DMS153 treated with DMSO at 0.1 percent for 48 hours (cell line): ENCODE results near the gene CORO7.
A peak's percentile ranks its signal among the peaks of the same experiment; 100 is the strongest.

ENCODE experiments used
- DNase-seq: peaks from one replicate; lab custom pipeline; 2025; ENCODE audit not compliant: unreplicated experiment; lab: John Stamatoyannopoulos, UW

CORO7 gene

GRCh38 chr16:4426021-4426684, 9.8 kb upstream of the CORO7 start:
- DNase-seq: no peak

- DNase-seq: peak; percentile 96
Observed at GRCh38 chr16:4425378-4426020, 9.1 kb upstream of the CORO7 start, which contains the start of gene DNAJA3. Gene DNAJA3, plus strand, starts transcription at chr16:4425868. Its CDS starts 14 bp downstream, at chr16:4425882.

- DNase-seq: no peak
Observed at GRCh38 chr16:4420505-4421105, 4.2 kb upstream of the CORO7 start.

- no peak for DNase-seq
Observed at GRCh38 chr16:4419402-4419959, 3.1 kb upstream of the CORO7 start.

GRCh38 chr16:4415538-4416199, 727 bp downstream of the CORO7 start:
- DNase-seq: peak; percentile 55

GRCh38 chr16:4414187-4414917, 2.0 kb downstream of the CORO7 start:
- DNase-seq: peak; percentile 36

GRCh38 chr16:4412854-4413253, 3.5 kb downstream of the CORO7 start:
- DNase-seq: no peak

- DNase-seq: no peak
Observed at GRCh38 chr16:4412159-4412558, 4.2 kb downstream of the CORO7 start.

GRCh38 chr16:4411684-4412083, 4.7 kb downstream of the CORO7 start:
- DNase-seq: no peak

GRCh38 chr16:4410335-4411075, 5.9 kb downstream of the CORO7 start:
- DNase-seq: peak; percentile 90

GRCh38 chr16:4409081-4409932, 7.1 kb downstream of the CORO7 start:
- DNase-seq: no peak

- DNase-seq: no peak
Observed at GRCh38 chr16:4408323-4408690, 8.1 kb downstream of the CORO7 start.

GRCh38 chr16:4407543-4408322, 8.7 kb downstream of the CORO7 start:
- DNase-seq: no peak

- no peak for DNase-seq
Observed at GRCh38 chr16:4404967-4405696, 11.3 kb downstream of the CORO7 start.

- no peak for DNase-seq
Observed at GRCh38 chr16:4404247-4404966, 12.0 kb downstream of the CORO7 start.

GRCh38 chr16:4403133-4403949, 13.1 kb downstream of the CORO7 start:
- no peak for DNase-seq
